ENCODE measurements around the gene FOSL2.

Gene FOSL2

GRCh38 chr2:28375742-28376631, 16.7 kb upstream of the FOSL2 start:
- DNase-seq = no peak

DNA sequence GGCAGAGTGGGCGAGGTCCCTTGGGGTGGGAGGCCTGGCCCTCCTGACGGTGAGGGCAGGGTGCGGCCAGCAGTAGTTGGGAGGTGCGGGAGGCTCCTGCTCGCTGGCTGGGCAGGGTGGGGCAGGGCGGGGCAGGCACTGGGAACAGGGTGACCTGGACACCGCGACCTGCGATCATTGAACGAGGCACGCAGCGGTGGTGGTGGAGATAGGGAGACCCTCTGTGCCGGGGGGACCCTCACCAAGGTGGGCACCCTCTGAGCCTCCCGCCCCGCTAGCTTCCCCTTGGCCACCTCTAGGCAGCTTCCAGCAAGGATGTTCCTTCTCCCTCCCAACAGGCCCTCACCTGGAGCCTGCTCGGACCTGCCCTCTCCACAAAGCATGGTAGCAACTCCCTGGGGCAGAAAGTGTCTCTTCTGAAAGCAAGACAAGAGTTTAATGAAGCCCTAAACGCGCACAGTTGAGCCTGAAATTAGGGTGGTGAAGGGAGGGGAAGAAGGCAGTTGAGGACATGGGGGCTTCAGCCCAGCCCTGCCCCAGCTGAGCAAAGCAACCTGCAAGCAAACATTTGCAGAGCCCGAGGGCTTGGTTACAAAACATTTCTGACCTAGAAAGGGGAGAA, 15.4 kb upstream of the FOSL2 start:
- DNase-seq = no peak

DNA sequence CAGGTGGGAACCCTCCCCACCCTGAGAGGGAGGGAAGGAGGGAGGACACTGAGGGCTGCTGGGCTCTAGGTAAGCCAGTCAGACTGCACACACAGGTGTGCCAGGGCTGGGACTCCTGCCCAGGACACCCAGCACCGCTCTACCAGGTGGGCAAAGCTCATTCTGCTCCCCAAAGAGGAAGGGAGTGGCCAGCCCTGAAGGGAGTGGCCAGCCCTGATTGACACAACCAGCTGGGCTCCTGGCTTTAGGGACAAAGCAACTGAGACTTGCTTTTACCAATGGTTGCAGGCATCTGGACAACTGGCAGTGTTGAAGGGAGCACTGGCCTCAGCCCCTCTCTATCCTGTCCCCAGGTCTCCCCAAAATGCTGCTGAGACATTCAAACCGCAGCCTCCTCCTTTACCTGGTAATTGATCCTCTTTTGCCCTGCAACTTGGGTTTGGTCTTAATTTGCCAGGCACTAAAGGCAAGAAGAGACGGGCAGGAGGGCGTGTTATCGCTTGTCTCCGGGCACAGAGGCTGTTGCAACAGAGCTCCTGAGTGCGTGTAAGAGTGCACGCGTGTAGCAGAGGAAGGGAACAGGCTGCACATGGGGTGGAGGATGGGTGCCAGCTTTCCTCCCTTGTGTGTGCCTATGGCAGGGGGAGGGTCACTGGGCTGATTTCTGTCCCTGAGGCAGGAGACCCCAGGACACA, 14.5 kb upstream of the FOSL2 start:
- DNase-seq = no peak

- DNase-seq = no peak
Measured at GRCh38 chr2:28378679-28379584, 13.7 kb upstream of the FOSL2 start.

DNA sequence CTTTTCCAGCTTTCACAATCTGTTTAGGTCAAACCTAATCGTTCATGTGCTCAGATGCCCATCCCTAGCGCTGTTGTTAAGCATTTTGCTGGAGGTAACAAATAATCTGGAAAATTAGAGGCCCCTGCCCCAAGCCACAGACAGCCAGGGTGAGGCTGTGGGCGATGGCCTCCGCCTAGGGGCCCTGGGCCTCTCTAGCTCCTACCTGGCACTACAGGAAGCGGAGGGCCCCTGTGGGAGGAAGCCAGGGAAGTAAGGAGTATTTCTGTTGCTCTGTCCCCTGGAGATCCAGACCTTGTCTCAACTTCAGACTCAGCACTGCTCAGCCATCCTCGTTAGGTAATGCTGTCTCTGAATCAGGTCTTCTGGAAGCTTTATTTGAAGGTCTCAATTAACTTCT, 12.4 kb upstream of the FOSL2 start:
- no peak for DNase-seq

DNA sequence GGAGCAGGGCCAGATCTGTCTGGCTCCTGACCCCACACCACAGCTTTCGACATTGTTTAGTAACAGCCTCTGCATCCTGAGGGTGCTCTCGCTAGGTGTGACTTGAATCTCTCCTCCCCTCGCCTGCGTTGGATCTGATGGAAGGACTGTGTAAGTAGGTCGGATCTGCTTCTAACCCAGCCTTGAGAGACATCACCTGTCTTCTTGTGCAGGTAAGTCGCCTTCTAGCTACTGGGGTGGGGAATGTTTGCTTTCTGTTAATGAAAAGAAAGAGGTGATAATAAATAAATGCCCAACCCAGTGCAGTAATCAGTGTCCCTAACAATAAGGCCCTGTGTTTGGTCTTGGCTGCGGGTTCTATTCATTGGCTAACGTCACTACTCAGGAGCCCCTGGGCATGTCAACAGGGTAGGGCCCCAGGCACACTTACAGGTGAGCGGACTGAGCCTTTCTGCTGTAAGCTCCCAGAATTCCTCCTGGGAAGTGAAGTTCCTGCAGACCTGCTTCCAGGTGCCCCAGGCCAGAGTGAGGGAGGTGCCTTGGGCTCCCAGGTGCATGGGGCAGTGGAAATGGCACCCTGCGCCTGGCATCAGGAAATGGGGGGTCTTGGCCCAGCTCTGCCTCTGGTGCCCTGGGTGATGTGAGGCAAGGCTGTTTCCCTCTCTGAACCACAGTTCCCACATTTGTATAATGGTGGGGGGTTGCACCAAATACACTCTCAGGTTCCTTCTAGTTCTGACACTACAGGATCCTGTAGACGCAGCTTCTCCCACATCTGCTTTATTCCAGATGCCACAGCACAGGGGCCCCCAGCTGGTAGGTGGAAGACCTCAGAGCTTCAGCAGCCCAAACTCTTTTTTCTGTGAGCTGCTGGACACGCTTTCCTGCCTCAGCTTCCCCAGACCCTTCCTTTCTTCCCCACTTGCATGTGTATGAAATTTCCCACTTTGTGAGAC, 11.2 kb upstream of the FOSL2 start:
- DNase-seq = no peak

DNA sequence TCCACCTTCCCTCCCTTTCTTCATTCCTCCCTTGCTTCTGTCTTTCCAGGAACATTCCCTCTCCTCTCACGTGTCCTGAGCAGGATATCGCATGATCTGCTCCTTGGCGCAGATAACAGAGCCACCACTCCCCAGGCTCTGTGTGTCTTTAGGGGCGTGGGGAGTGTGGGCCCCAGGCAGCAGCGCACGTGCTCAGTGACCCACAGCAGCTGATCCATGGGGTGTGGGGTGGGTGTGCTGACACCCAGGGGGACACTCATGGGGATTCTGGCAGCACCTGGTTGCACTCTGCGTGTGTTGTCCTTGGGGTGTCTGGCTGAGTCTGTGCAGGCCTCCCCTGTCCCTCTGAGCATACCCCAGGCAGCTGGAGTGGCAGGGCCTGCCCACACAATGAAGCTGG, 9.9 kb upstream of the FOSL2 start:
- DNase-seq = no peak

DNA sequence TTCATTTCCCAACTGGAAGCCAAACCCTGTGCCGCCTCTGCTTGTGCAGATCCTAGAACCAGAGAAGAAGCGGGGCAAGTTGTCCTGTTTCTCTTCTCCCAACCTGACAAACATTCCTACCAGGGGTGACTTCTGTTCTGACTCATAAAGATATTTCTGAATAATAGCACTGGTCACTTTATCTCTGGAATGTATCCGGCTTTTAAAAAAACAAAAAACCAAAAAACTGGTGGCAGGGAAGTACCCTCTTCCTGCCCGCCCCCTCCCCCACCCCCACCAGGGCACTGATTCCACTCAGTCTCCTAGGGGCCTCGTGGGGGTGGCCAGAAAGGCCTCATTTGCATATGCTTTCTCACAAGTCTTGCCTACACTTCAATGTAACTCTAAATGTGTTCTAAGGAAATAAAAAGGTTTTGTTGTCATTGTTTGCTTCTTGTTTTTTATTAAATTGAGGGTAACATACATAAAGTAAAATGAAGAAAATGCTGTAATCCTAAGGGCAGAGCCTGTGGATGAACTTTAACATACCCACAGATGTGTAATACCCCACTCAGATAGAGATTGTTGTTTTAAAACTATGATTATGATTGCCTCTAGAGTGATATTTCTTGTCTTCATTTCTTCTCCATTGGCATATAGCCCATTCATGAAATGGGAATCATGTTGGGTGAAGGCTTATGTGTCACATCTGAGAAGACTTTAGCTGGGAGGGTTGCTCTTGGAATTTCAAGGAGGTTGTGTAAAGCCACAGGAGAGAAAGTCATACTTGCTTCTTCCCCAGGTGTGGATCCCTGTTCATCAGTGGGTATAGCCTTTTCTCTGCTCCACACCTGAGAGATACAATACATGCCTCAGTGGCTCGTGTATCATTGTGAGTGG, 5.3 kb upstream of the FOSL2 start:
- DNase-seq = no peak

GRCh38 chr2:28389399-28390240, 3.0 kb upstream of the FOSL2 start:
- no peak for DNase-seq

- peak; percentile 31 for DNase-seq
Measured at GRCh38 chr2:28390241-28390745, 2.4 kb upstream of the FOSL2 start.

- DNase-seq = no peak
Measured at GRCh38 chr2:28390746-28391563, 1.7 kb upstream of the FOSL2 start.

- no peak for DNase-seq
Measured at GRCh38 chr2:28391564-28392296, 928 bp upstream of the FOSL2 start.

DNA sequence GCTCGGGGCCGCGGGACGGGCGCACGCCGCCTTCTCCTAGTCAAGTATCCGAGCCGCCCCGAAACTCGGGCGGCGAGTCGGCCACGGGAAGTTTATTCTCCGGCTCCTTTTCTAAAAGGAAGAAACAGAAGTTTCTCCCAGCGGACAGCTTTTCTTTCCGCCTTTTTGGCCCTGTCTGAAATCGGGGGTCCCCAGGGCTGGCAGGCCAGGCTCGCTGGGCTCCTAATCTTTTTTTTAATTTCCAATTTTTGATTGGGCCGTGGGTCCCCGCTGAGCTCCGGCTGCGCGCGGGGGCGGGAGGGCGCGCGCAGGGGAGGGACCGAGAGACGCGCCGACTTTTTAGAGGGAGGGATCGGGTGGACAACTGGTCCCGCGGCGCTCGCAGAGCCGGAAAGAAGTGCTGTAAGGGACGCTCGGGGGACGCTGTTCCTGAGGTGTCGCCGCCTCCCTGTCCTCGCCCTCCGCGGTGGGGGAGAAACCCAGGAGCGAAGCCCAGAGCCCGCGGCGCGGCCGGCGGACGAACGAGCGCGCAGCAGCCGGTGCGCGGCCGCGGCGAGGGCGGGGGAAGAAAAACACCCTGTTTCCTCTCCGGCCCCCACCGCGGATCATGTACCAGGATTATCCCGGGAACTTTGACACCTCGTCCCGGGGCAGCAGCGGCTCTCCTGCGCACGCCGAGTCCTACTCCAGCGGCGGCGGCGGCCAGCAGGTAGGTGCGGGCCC, 617 bp downstream of the FOSL2 start:
- DNase-seq = no peak

- DNase-seq = no peak
Measured at GRCh38 chr2:28394331-28394877, 1.7 kb downstream of the FOSL2 start.

GRCh38 chr2:28394997-28395333, 2.3 kb downstream of the FOSL2 start:
- DNase-seq = no peak

GRCh38 chr2:28395334-28396061, 2.8 kb downstream of the FOSL2 start:
- DNase-seq = no peak

Measured in SIG-M5 (cell line).